ENCODE measurements around the gene CHTOP. TPM values are rescaled to one million over a fixed set of nuclear protein-coding genes. Genes with fewer than 3 reads are reported as not detected.

CHTOP gene
- polyA plus RNA-seq, 3 donors: 118 to 155 (median 145) TPM

DNA sequence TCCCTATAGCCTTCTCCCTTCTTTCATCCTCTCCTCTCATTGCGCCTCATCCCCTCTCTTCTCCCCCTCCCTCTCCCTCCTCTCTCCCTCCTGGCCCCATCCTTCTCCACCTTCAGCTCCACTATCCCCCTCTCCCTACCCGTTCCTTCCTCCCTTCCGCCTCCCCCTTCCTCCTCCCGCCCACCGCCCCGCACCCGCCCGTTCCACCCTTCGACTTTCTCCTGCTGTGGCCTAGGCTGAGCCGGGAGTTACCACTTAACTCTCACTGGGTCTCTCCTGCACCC, 46.2 kb downstream of the CHTOP start:
- no peak for DNase-seq

DNA sequence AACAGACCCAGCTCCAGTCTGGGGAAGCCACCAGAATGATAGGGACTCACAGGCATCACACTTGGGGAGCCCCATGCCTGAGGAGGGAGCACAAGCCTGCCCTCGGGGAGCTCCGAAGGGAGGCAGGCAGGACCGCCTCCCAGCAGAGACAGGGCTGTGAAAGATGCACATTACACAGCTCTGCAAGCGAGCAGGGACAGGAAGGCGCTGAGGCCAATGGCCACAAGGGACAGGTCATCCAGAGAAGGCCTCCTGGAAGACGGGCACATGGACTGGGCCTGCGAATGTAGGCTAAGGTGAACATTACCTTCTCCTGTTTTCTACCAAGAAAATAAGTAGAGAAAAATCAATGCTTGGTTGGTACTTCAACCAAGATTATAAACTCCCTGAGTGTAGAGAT, 48.9 kb downstream of the CHTOP start:
- no peak for DNase-seq

DNA sequence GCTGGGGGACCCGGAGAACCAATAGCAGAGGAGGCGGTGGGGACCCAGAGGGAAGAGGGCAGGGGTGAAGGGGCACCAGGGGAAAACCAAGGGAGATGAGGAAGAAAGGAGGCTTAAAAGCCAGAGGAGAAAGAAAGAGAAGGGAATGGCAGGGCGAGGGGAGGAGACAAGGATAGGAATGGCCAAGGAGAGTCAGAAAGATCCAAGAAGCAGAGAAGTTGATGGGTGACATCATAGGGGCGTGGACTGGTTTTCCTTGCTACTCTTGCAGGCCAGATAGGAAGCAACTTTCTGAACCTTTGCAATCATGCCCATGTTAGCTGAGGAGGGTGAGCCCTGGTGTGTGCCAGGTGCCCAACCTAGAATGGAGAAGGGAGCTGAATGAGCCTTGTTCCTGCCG, 50.0 kb downstream of the CHTOP start:
- no peak for DNase-seq

DNA sequence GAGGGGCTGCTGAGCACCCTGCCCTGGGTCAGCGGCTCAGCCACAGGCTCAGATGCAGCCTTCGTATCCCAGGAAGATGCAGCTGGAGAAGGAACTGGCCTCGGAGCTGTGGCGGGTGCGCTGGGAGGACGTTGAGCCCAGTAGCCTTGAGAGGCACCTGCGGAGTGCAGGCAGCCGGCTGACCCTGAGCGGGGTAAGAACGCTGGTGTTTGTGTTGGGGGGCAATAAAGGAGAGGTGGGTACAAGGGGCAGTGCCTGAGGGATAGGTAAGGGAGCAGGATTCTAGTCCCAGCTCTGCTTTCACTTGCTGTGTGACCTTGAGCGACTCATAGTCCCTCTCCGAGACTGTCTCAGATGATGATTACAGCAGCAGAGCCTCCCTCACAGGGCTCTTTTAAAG, 51.0 kb downstream of the CHTOP start:
- DNase-seq: no peak

DNA sequence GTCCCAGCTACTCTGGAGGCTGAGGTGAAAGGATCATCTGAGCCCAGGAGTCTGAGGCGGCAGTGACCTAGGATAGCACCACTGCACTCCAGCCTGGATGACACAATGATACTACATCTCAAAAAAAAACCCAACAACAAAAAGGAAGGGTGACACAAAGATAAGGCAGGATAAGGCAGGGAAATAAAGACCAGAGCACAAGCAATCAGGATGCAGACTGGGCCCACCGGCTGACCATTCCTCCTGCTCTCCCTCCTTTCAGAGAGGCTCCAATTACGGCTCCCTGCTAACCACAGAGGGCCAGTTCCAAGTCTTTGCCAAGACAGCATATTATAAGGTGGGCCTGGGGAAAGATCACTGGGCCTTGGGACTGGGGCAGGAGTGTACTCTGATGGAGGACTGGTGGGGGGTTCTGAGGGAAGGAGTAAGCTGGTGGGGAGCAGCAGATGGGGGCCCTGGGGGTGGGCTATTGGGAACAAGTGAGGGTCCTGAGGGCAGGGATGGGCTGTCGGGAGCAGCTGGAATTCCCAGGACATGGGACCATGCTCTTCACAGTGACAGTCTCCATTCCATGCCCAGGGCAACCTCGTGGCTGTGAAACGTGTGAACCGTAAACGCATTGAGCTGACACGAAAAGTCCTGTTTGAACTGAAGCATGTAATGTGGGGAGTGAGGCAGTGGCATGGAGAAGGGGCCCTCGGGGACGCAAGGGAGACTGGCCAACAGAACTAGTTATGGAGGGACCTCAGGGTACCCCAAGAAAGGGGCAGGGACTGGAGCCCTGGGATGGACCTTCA, 51.9 kb downstream of the CHTOP start:
- no peak for DNase-seq

DNA sequence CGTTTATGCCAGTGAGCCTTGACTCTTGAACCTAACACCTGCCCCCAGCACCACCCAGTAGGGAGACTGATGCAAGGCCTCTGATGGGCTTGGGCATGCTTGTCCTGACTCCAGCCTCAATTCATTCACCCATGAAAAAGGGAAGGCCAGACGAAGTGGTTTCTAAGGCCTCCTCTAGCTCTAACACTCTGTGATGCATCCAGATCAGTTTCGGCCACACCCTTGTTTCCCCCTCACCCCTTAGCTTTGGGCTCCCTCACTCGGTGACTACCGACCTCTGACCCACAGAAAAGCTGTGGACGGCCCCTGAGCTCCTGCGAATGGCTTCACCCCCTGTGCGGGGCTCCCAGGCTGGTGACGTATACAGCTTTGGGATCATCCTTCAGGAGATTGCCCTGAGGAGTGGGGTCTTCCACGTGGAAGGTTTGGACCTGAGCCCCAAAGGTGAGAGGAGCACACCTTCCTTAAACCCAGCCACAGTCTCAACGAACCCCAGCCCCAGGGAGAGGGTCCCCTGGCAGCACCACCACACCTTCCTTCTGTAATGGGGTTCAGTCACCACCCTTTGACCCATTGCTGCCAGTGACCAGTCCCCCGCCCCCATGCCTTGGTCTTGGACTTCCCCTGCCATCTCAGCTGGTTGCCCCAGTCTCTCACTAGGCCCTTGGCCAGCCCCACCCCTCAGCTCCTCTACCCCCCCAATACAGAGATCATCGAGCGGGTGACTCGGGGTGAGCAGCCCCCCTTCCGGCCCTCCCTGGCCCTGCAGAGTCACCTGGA, 53.7 kb downstream of the CHTOP start:
- no peak for DNase-seq

DNA sequence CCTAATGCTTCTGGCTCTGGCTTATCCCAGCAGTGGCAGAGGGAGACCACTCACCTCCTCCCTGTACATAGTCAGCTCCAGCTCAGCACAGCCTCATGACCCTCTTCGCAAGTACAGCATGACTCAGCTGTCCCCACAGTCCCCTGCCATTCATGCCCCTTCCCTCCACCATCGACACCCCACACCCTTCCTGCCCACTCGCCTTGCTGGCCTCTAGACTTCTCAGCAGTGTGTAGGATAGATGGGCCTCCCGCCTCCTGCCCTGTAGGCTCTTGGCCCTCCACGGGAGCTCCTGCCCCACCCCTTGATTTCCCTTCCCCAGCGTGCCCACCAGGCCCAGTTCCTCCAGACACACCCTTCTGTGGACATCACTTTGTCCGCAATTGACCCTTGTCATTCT, 54.4 kb downstream of the CHTOP start:
- no peak for DNase-seq

DNA sequence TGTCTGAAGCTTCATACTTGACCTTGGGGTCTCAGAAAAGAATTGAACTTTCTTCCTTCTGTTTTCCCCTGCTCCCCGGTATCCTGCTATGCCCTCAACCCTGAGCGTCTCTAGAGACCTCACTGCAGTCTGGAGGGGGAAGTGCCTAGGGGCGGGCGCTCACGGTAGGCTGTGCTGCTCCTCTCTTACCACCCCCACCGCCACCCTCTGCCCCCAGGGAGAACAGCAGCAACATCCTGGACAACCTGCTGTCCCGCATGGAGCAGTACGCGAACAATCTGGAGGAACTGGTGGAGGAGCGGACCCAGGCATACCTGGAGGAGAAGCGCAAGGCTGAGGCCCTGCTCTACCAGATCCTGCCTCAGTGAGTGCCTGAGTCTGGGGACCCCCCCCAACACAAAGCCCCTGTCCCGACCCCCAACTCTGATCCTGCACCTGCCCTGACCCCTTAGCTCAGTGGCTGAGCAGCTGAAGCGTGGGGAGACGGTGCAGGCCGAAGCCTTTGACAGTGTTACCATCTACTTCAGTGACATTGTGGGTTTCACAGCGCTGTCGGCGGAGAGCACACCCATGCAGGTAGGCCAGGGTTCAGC, 55.0 kb downstream of the CHTOP start:
- DNase-seq: no peak

DNA sequence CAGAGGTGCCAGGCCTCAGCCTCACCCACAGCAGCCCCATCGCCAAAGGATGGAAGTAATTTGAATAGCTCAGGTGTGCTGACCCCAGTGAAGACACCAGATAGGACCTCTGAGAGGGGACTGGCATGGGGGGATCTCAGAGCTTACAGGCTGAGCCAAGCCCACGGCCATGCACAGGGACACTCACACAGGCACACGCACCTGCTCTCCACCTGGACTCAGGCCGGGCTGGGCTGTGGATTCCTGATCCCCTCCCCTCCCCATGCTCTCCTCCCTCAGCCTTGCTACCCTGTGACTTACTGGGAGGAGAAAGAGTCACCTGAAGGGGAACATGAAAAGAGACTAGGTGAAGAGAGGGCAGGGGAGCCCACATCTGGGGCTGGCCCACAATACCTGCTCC, 59.6 kb downstream of the CHTOP start:
- DNase-seq: no peak

Other genes starting within 250 kb of the CHTOP start
- 10 to 100 TPM in 2 of 3 donors, 1 to 10 TPM in 1; 5.3 to 17.8 (median 14.4) TPM for gene S100A8, start 243.0 kb upstream of the CHTOP start, polyA plus RNA-seq (ENCODE audit: insufficient read length in 3 of 3)
- not detected for gene S100A7A, start 217.5 kb upstream of the CHTOP start, polyA plus RNA-seq (ENCODE audit: insufficient read length in 3 of 3)
- under 1 TPM in 1 of 3 donors, not detected in 2; 0.98 TPM for gene S100A7, start 173.4 kb upstream of the CHTOP start, polyA plus RNA-seq (ENCODE audit: insufficient read length in 3 of 3)
- gene S100A6, start 98.1 kb upstream of the CHTOP start, polyA plus RNA-seq (ENCODE audit: insufficient read length in 3 of 3): 100 to 1,000 TPM; 208 to 240 (median 221) TPM
- 1 to 10 TPM; 1.1 to 1.4 (median 1.2) TPM for gene S100A5, start 93.1 kb upstream of the CHTOP start, polyA plus RNA-seq (ENCODE audit: insufficient read length in 3 of 3)
- gene S100A4, start 88.3 kb upstream of the CHTOP start, polyA plus RNA-seq (ENCODE audit: insufficient read length in 3 of 3): 10 to 100 TPM; 31.7 to 34.9 (median 31.7) TPM
- gene S100A3, start 84.8 kb upstream of the CHTOP start, polyA plus RNA-seq (ENCODE audit: insufficient read length in 3 of 3): under 1 TPM in 1 of 3 donors, not detected in 2; 0.19 TPM
- gene S100A2, start 68.2 kb upstream of the CHTOP start, polyA plus RNA-seq (ENCODE audit: insufficient read length in 3 of 3): 1 to 10 TPM; 5.8 to 7.9 (median 6.8) TPM
- 100 to 1,000 TPM; 108 to 123 (median 116) TPM for gene S100A16, start 20.9 kb upstream of the CHTOP start, polyA plus RNA-seq (ENCODE audit: insufficient read length in 3 of 3)
- gene S100A14, start 17.7 kb upstream of the CHTOP start, polyA plus RNA-seq (ENCODE audit: insufficient read length in 3 of 3): 10 to 100 TPM; 17.2 to 19.6 (median 18.9) TPM
- 100 to 1,000 TPM; 164 to 188 (median 168) TPM for gene S100A13, start 6.6 kb upstream of the CHTOP start, polyA plus RNA-seq (ENCODE audit: insufficient read length in 3 of 3)
- 10 to 100 TPM; 21.0 to 29.1 (median 26.7) TPM for gene S100A1, start 5.6 kb upstream of the CHTOP start, polyA plus RNA-seq (ENCODE audit: insufficient read length in 3 of 3)
- gene SNAPIN, start 24.6 kb downstream of the CHTOP start, polyA plus RNA-seq (ENCODE audit: insufficient read length in 3 of 3): 10 to 100 TPM; 55.1 to 57.5 (median 56.7) TPM
- gene ILF2, start 36.9 kb downstream of the CHTOP start, polyA plus RNA-seq (ENCODE audit: insufficient read length in 3 of 3): 100 to 1,000 TPM; 263 to 318 (median 292) TPM
- 10 to 100 TPM; 72.5 to 77.7 (median 76.0) TPM for gene NPR1, start 44.6 kb downstream of the CHTOP start, polyA plus RNA-seq (ENCODE audit: insufficient read length in 3 of 3)
- 100 to 1,000 TPM; 103 to 160 (median 134) TPM for gene INTS3, start 94.0 kb downstream of the CHTOP start, polyA plus RNA-seq (ENCODE audit: insufficient read length in 3 of 3)
- 10 to 100 TPM; 36.4 to 44.4 (median 40.0) TPM for gene SLC27A3, start 141.3 kb downstream of the CHTOP start, polyA plus RNA-seq (ENCODE audit: insufficient read length in 3 of 3)

Data from renal pelvis (tissue), 4 donors.